K562 (cell line): Measurements from ENCODE around the gene ARID3A. TPM values are rescaled to one million over a fixed set of nuclear protein-coding genes. Genes with fewer than 3 reads are reported as not detected.

Experiments
- AFF4 ChIP-seq: sonication (generic); formaldehyde crosslinking; IDR thresholded peaks from 2 replicates; pipeline ENCODE4 v1.8.0; 2023; ENCODE audit warnings: mild to moderate bottlenecking, missing genetic modification reagents
- ARID3B ChIP-seq: fragments of 250-450 bp; sonication (Bioruptor Pico); IDR thresholded peaks from 2 replicates; pipeline ENCODE4 v1.4.0; 2020; ENCODE audit warnings: borderline replicate concordance
- ETS2 ChIP-seq: IDR thresholded peaks from 2 replicates; pipeline ENCODE4 v1.6.1; 2016; ENCODE audit warnings: borderline replicate concordance, missing genetic modification characterization, mild to moderate bottlenecking, moderate library complexity, missing compliant biosample characterization; ENCODE audit not compliant: poor library complexity, severe bottlenecking
- MLX ChIP-seq, 2 experiments: fragments of 450-650 bp in 1 of 2; sonication (generic) in 1 of 2; formaldehyde crosslinking; conservative IDR thresholded peaks; 2 replicates each; pipeline versions ENCODE4 v1.4.0 to v1.8.1; 2020 to 2022; ENCODE audit warnings: mild to moderate bottlenecking in 1 of 2, missing genetic modification reagents in 1 of 2
- RAD51 ChIP-seq: fragments of 450-650 bp; IDR thresholded peaks from 2 replicates; pipeline ENCODE4 v1.7.1; 2016; ENCODE audit warnings: low read depth, mild to moderate bottlenecking, borderline replicate concordance
- SAFB ChIP-seq: fragments of 200-400 bp; formaldehyde crosslinking; IDR thresholded peaks from 2 replicates; pipeline ENCODE4 v1.6.1; 2017; ENCODE audit warnings: low read depth, low read length, borderline replicate concordance
- XRCC4 ChIP-seq: IDR thresholded peaks from one replicate; pipeline ENCODE4 v1.6.1; 2011; ENCODE audit not compliant: insufficient read depth, insufficient read length; ENCODE audit errors: extremely low read depth
- ZNF282 ChIP-seq: sonication (generic); formaldehyde crosslinking; IDR thresholded peaks from 2 replicates; pipeline ENCODE4 v1.8.1; 2023; ENCODE audit warnings: missing genetic modification reagents
- ZNF3 ChIP-seq: fragments of 250-450 bp; sonication (Bioruptor Pico); IDR thresholded peaks from 2 replicates; pipeline ENCODE4 v1.5.0; 2021; ENCODE audit warnings: mild to moderate bottlenecking, moderate library complexity
- polyA plus RNA-seq, 8 experiments: library from polyadenylated mRNA; depleted of rRNA in 4 of 8; stranded (reverse) in 5 of 8; unstranded in 3 of 8; fragments of >200 nt; fragmentation: Nextera tagmentation in 2 of 8; fragmentation: Illumina TruSeq in 1 of 8; extraction: Ambion mirVana in 2 of 8; extraction: Trizol in 1 of 8; gene quantifications; 2 replicates each; pipeline versions ENCODE4 v1.2.1 to v1.2.3, GENCODE V29; 2011 to 2014; ENCODE audit warnings: inconsistent platforms in 1 of 8, missing spikeins in 1 of 8
- total RNA-seq, 7 experiments: library from RNA; depleted of rRNA in 6 of 7; stranded (reverse); fragments of >200 nt in 6 of 7; fragmentation: Illumina TruSeq in 2 of 7; extraction: Trizol in 2 of 7; gene quantifications; 2 replicates each; pipeline versions ENCODE4 v1.2.1 to v1.2.3, GENCODE V29; 2011 to 2021; ENCODE audit warnings: low replicate concordance in 1 of 7
- TF ChIP-seq, protein P1 (sequence below): fragments of 250-450 bp; sonication (Bioruptor Pico); IDR thresholded peaks from 2 replicates; pipeline ENCODE4 v1.4.0; 2020; ENCODE audit warnings: mild to moderate bottlenecking, moderate library complexity, borderline replicate concordance
- TF ChIP-seq, protein P2 (sequence below): sonication (generic); formaldehyde crosslinking; IDR thresholded peaks from 2 replicates; pipeline ENCODE4 v1.8.0; 2022; ENCODE audit warnings: mild to moderate bottlenecking, missing genetic modification reagents
- TF ChIP-seq, protein P3 (sequence below): fragments of 450-650 bp; IDR thresholded peaks from 2 replicates; pipeline ENCODE4 v1.7.0; 2016; ENCODE audit warnings: borderline replicate concordance

The ARID3A gene
- total and polyA plus RNA-seq, 9 of the 15 experiments (the other 6 are each of a cell fraction or from before 2014, with no cell fraction given): 1.4 to 118 (median 31.2) TPM

DNA sequence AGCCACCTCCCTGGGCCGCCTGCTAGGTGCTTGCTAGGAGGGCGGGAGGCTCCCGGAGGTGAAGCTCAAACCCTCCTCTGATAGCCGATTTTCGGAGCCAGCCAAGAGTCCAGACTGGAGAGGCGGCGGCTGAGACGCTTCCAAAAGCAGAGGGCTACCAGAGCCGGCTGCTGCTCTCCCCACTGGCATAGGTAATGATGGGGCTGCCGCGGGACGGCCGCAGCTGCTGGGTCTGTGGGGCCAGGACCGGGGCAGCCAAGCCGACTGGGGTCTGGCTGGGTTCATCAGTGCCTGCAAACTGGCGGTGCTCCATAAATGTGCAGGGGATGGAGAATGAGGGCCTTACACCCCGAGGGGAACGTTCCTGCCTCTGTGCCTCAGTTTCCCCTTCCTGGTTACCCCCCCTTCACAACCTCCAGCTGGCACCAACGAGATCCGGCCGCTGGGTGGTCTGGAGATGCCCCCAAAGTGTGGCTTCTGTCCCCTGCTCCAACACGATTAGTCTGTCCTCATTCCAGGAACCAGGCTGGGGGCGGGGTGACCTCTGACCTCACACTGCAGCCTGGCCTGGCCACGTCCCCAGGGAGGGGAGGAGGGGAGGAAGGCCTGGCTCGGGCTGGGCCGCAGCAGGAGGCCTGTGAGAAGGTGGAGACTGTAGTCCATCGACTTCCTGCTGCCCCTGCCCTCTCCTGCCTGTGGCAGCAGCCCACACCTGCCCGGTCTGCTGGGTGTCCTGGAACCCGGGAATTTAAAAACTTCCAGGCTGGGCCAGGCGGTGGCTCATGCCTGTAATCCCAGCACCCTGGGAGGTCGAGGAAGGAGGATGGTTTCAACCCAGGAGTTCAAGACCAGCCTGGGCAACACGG is 54.5 kb downstream of the ARID3A start (continued):
- TF ChIP-seq RAD51: no peak
- no peak for TF ChIP-seq ZNF3 (CRISPR knock-in tag)
- TF ChIP-seq, protein P1, sequence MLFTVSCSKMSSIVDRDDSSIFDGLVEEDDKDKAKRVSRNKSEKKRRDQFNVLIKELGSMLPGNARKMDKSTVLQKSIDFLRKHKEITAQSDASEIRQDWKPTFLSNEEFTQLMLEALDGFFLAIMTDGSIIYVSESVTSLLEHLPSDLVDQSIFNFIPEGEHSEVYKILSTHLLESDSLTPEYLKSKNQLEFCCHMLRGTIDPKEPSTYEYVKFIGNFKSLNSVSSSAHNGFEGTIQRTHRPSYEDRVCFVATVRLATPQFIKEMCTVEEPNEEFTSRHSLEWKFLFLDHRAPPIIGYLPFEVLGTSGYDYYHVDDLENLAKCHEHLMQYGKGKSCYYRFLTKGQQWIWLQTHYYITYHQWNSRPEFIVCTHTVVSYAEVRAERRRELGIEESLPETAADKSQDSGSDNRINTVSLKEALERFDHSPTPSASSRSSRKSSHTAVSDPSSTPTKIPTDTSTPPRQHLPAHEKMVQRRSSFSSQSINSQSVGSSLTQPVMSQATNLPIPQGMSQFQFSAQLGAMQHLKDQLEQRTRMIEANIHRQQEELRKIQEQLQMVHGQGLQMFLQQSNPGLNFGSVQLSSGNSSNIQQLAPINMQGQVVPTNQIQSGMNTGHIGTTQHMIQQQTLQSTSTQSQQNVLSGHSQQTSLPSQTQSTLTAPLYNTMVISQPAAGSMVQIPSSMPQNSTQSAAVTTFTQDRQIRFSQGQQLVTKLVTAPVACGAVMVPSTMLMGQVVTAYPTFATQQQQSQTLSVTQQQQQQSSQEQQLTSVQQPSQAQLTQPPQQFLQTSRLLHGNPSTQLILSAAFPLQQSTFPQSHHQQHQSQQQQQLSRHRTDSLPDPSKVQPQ (CRISPR knock-in tag): no peak
- no peak for TF ChIP-seq XRCC4
- TF ChIP-seq AFF4: no peak
- TF ChIP-seq SAFB: no peak
- no peak for TF ChIP-seq MLX (CRISPR knock-in tag; conservative IDR thresholded peaks at IDR 0.05)
- no peak for TF ChIP-seq ZNF282
- TF ChIP-seq, protein P2, sequence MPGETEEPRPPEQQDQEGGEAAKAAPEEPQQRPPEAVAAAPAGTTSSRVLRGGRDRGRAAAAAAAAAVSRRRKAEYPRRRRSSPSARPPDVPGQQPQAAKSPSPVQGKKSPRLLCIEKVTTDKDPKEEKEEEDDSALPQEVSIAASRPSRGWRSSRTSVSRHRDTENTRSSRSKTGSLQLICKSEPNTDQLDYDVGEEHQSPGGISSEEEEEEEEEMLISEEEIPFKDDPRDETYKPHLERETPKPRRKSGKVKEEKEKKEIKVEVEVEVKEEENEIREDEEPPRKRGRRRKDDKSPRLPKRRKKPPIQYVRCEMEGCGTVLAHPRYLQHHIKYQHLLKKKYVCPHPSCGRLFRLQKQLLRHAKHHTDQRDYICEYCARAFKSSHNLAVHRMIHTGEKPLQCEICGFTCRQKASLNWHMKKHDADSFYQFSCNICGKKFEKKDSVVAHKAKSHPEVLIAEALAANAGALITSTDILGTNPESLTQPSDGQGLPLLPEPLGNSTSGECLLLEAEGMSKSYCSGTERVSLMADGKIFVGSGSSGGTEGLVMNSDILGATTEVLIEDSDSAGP (CRISPR knock-in tag): no peak
- TF ChIP-seq ARID3B (CRISPR knock-in tag): no peak
- TF ChIP-seq, protein P3, sequence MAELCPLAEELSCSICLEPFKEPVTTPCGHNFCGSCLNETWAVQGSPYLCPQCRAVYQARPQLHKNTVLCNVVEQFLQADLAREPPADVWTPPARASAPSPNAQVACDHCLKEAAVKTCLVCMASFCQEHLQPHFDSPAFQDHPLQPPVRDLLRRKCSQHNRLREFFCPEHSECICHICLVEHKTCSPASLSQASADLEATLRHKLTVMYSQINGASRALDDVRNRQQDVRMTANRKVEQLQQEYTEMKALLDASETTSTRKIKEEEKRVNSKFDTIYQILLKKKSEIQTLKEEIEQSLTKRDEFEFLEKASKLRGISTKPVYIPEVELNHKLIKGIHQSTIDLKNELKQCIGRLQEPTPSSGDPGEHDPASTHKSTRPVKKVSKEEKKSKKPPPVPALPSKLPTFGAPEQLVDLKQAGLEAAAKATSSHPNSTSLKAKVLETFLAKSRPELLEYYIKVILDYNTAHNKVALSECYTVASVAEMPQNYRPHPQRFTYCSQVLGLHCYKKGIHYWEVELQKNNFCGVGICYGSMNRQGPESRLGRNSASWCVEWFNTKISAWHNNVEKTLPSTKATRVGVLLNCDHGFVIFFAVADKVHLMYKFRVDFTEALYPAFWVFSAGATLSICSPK: no peak
- TF ChIP-seq ETS2: no peak
